AG04449 (cell line): ENCODE data around the gene GSTA4.

Experiments used
- CTCF ChIA-PET: fragments of 350-600 bp; formaldehyde crosslinking; extraction: SDS; loops from one replicate; lab custom pipeline; 2021; ENCODE audit warnings: antibody characterized with exemption; lab: Yijun Ruan, JAX
- POLR2A ChIA-PET: fragments of 400-600, 350-600 bp; formaldehyde crosslinking; extraction: SDS; loops from one replicate; lab custom pipeline; 2020; ENCODE audit warnings: antibody characterized with exemption, inconsistent platforms; lab: Yijun Ruan, JAX
- DNase-seq: peaks from one replicate; pipeline ENCODE4 v3.0.0-alpha.2; 2010; ENCODE audit warnings: low read depth, low spot score
- H3K4me3 ChIP-seq: 2 replicates; pipeline ENCODE4 v1.5.1; 2011; ENCODE audit warnings: low read depth, mild to moderate bottlenecking, control low read depth, low read length
- CTCF ChIP-seq: IDR thresholded peaks from one replicate; pipeline ENCODE4 v1.5.1; 2011; ENCODE audit warnings: mild to moderate bottlenecking, moderate library complexity, low read length, control low read depth, inconsistent platforms; ENCODE audit not compliant: insufficient read depth; ENCODE audit errors: missing control alignments

GSTA4 gene

GRCh38 chr6:53026526-53026925 lies 31.4 kb upstream of the GSTA4 start:
- H3K4me3 ChIP-seq, result no peak overlapping the region
- ChIA-PET POLR2A (no interaction called here), CTCF (no interaction called here)
- no peak for DNase-seq
- no peak for TF ChIP-seq CTCF

GRCh38 chr6:53023323-53023722 lies 28.2 kb upstream of the GSTA4 start:
- TF ChIP-seq CTCF, result no peak
- CTCF ChIA-PET, result interaction anchor here (1.0 kb wide), 1 partner anchor 26 kb away, joined by 3 read pairs; no protein-coding TSS in a partner anchor
- no peak for DNase-seq
- POLR2A ChIA-PET, result no interaction called here
- no peak overlapping the region for H3K4me3 ChIP-seq

GRCh38 chr6:53020005-53020744 lies 25.1 kb upstream of the GSTA4 start:
- CTCF ChIA-PET, result interaction anchor here (0.7 kb wide), 1 partner anchor 23 kb away, joined by 3 read pairs; no protein-coding TSS in a partner anchor
- POLR2A ChIA-PET, result no interaction called here
- no peak for DNase-seq
- no peak for TF ChIP-seq CTCF
- H3K4me3 ChIP-seq, result no peak overlapping the region

GRCh38 chr6:53018446-53018845 lies 23.4 kb upstream of the GSTA4 start:
- no peak for TF ChIP-seq CTCF
- ChIA-PET CTCF (interaction anchor here (1.2 kb wide), 1 partner anchor 21 kb away, joined by 3 read pairs; no protein-coding TSS in a partner anchor), POLR2A (no interaction called here)
- DNase-seq, result no peak
- H3K4me3 ChIP-seq, result no peak overlapping the region

- no peak for TF ChIP-seq CTCF
- ChIA-PET CTCF (interaction anchor here (1.2 to 1.3 kb wide), 2 partner anchors 18 to 20 kb away, joined by 4 to 5 read pairs; partner anchors contain the start of gene GSTA4), POLR2A (no interaction called here)
- H3K4me3 ChIP-seq, result no peak overlapping the region
- DNase-seq, result no peak
Measured at GRCh38 chr6:53015486-53015885, 20.4 kb upstream of the GSTA4 start.

GRCh38 chr6:53014744-53015143 lies 19.7 kb upstream of the GSTA4 start:
- H3K4me3 ChIP-seq, result no peak overlapping the region
- DNase-seq, result no peak
- ChIA-PET CTCF (interaction anchor here (0.7 to 1.3 kb wide), 3 partner anchors 17 to 20 kb away, joined by 3 to 5 read pairs (median 4); partner anchors contain the start of gene GSTA4), POLR2A (no interaction called here)
- TF ChIP-seq CTCF, result no peak
